Panc1 (cell line): ENCODE results near the gene HKDC1.

Source experiments
- CTCF ChIP-seq: fragments of 450-650 bp; IDR thresholded peaks from 2 replicates; pipeline ENCODE4 v1.5.1; 2017; ENCODE audit warnings: mild to moderate bottlenecking
- POLR2AphosphoS5 ChIP-seq: IDR thresholded peaks from 2 replicates; pipeline ENCODE4 v1.6.1; 2012; ENCODE audit warnings: mild to moderate bottlenecking, low read depth, low read length, moderate library complexity
- REST ChIP-seq, 2 experiments: IDR thresholded peaks; 2 replicates each; pipeline ENCODE4 v1.6.1; 2011 to 2012; ENCODE audit warnings: low read depth in 2 of 2, control low read depth in 1 of 2, low read length in 1 of 2, mild to moderate bottlenecking in 1 of 2, moderate library complexity in 1 of 2; ENCODE audit not compliant: insufficient read depth in 1 of 2
- SIN3A ChIP-seq: IDR thresholded peaks from 2 replicates; pipeline ENCODE4 v1.6.1; 2012; ENCODE audit warnings: low read depth, mild to moderate bottlenecking, low read length, moderate library complexity, borderline replicate concordance; ENCODE audit not compliant: insufficient read depth

- TF ChIP-seq POLR2AphosphoS5 (no peak), CTCF (no peak), REST (IDR thresholded peaks at IDR 0.05; ENCODE audit: insufficient read depth in 1 of 2, low read depth in 2 of 2, low read length in 1 of 2) (no peak), SIN3A (no peak)
Measured at GRCh38 chr10:69215405-69216171, 4.5 kb upstream of the HKDC1 start.
